ENCODE data around the gene WDR6.

The WDR6 gene

DNA sequence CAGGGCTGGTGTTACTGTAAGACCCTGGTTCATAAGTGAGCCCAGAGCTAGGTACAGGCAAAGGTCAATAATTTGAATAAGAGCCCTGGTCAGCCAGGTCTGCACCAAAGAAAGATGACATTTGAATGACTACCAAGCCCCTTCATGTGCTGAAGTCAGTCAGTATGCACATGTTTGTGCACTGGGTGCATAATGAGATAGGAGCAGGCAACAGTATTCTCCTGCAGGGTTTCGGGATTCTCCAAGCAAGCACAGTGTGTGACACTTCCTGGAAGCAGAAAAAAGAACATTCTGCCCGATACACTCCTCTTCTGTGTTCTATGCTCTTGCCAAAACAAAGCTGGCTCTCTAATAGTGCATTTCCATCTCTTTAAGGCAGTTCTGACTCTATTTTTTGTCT, 27.5 kb downstream of the WDR6 start:
- DNase-seq = no peak

DNA sequence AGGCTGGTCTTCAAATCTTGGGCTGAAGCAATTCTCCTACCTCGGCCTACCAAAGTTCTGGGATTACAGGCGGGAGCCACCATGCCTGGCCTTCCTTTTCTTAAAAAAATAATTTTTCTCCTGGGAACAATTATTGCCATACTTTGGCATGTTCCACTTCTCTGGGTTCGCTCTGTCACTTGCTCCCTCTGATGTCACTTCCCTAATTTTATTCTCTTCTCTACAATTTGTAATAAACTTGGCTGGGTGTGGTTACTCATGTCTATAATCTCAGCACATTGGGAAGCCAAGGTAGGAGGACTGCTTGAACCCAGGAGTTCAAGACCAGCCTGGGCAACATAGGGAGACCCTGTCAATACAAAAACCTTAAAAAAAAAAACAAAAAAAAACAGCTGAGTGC, 28.1 kb downstream of the WDR6 start:
- DNase-seq = no peak

GRCh38 chr3:49053543-49053942, 46.4 kb downstream of the WDR6 start:
- no peak for DNase-seq

DNA sequence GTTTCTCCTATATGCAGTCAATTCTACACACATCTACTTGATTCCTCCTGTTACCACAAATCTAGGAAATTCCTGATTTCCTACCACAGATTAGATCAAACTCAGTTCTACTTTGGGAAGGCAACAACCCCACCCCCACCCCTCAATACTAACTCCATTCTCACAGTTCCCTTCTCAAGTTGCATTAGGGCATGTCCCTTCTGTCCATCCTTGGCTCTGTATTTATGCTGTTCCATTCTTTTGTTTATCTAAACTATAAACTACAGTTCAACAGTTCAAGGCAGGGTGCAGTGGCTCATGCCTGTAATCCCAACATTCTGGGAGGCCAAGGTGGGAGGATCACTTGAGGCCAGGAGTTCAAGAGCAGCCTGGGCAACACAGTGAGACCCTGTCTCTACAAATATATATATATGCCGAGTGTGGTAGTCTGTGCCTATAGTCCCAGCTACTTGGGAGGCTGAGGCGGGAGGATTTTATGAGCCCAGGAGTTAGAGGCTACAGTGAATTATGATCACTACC, 47.2 kb downstream of the WDR6 start:
- DNase-seq = no peak

- no peak for DNase-seq
These were observed 50.1 kb downstream of the WDR6 start for GRCh38 chr3:49057268-49057667.

DNA sequence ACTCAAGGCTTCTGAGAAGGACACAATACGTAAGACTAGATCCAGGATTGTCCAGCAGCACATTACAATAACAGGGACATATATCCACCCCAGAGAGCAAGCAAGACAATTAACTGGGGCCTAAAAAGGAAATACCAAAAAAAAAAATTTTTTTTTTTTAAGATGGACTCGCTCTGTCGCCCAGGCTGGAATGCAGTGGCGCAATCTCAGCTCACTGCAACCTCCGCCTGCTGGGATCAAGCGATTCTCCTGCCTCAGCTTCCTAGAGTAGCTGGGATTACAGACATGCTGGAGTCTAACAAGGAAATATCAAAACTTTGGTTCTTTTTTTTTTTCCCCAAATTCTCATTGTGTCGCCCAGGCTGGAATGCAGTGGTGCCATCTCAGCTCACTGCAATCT, 50.8 kb downstream of the WDR6 start:
- no peak for DNase-seq
